Breast epithelium (tissue), 4 donors: ENCODE measurements around the gene ATP23. TPM values are rescaled to one million over a fixed set of nuclear protein-coding genes. Genes with fewer than 3 reads are reported as not detected.
A peak's percentile ranks its signal among the peaks of the same experiment; 100 is the strongest.

Experiments used
- DNase-seq, 2 donors: peaks; one replicate each; pipeline ENCODE4 v3.0.0-alpha.2; 2019; ENCODE audit warnings: low spot score in 2 of 2
- H3K27ac ChIP-seq, 2 donors: fragments of 200-600 bp; sonication (generic) in 1 of 2; one replicate each; pipeline ENCODE4 v1.5.1; 2016 to 2019; ENCODE audit warnings: mild to moderate bottlenecking in 1 of 2
- H3K27me3 ChIP-seq, 2 donors: fragments of 200-600 bp; sonication (generic) in 1 of 2; one replicate each; pipeline versions ENCODE4 v1.5.1 to v1.6.0; 2017 to 2019; ENCODE audit warnings: control low read depth in 1 of 2, mild to moderate bottlenecking in 1 of 2
- H3K36me3 ChIP-seq: fragments of 200-600 bp; one replicate; pipeline ENCODE4 v1.5.1; 2019
- H3K4me1 ChIP-seq, 2 donors: fragments of 200-600 bp; sonication (generic); one replicate each; pipeline ENCODE4 v1.5.1; 2016 to 2019; ENCODE audit warnings: control low read depth in 1 of 2
- H3K4me3 ChIP-seq, 3 donors: fragments of 200-600 bp; sonication (generic); 1 replicate in 2 of 3; 2 replicates in 1 of 3; pipeline ENCODE4 v1.5.1; 2016 to 2019; ENCODE audit warnings: mild to moderate bottlenecking in 3 of 3, moderate library complexity in 2 of 3
- H3K9me3 ChIP-seq, 2 donors: fragments of 200-600 bp; sonication (generic) in 1 of 2; one replicate each; pipeline ENCODE4 v1.5.1; 2016 to 2019; ENCODE audit warnings: control low read depth in 1 of 2
- POLR2A ChIP-seq: fragments of 450-650 bp; IDR thresholded peaks from one replicate; pipeline ENCODE4 v1.6.1; 2016; ENCODE audit warnings: antibody characterized with exemption, mild to moderate bottlenecking, moderate library complexity
- POLR2AphosphoS5 ChIP-seq, 3 donors: sonication (generic); formaldehyde crosslinking; IDR thresholded peaks; one replicate each; pipeline ENCODE4 v1.6.1; 2017; ENCODE audit warnings: antibody characterized with exemption in 3 of 3
- intact Hi-C: fragments of 100-400 bp; cut with DNase I; formaldehyde crosslinking; loops from one replicate; pipeline ENCODE4 v1.15.1; 2023; ENCODE audit warnings: low total_unique reads
- total RNA-seq, 3 donors: library from RNA; depleted of rRNA; stranded (reverse); fragments of >200 nt; gene quantifications; one replicate each; pipeline ENCODE4 v1.1.0, GENCODE V29; 2016
- TF ChIP-seq, protein P1 (sequence below), 3 donors: fragments of 450-650 bp; IDR thresholded peaks; one replicate each; pipeline ENCODE4 v1.5.1; 2016 to 2017; ENCODE audit warnings: antibody characterized with exemption in 3 of 3, mild to moderate bottlenecking in 3 of 3, moderate library complexity in 3 of 3

The ATP23 gene
- total RNA-seq, 3 donors from 2014 or later: 6.4 to 33.1 (median 13.4) TPM

DNA sequence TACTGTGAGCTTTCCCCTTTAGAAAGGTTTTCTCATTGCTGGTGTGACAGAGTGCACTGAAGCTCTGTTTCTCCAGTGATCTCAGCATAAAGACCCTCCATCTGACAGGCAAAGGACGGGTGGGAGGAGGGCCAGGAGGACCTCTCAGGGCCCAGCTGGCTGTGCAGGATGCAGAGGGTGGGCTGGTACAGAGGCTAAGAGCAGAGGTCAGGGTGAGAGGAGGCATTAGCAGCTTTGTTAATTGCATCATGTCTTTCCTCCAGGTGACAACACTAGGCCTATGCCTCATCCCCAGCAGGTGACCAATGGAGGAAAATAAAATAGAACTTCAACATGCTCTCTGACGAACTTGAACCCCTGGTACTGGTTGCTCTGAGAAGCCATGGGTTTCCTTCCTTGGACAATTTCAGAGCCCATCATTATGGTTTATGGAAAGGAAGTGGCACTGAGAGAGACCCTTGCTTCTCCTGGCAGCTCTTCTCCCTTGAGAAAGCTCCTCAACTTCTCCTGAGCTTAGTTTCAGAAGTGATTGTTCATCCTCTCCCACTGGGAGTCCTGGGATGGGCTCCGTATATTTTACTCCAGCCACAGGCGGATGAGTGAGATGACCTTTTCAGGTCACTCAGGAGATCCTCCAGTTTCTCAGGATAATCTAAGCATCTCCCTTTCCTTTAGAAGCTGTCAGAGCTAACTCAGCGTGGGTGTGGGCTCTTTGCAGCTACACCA is 45.8 kb upstream of the ATP23 start:
- Histone ChIP-seq H3K9me3 (no peaks in the 10 kb centered on the region), H3K27me3 (no peaks in the 10 kb centered on the region), H3K36me3 (no peaks in the 10 kb centered on the region), H3K4me3 (peak overlapping the region; percentile 64 to 82 (median 69)), H3K27ac (peak overlapping the region; percentile 94 to 98), H3K4me1 (peaks cover 27 to 50% of the 10 kb centered on the region in 2 donors)
- TF ChIP-seq, protein P1, sequence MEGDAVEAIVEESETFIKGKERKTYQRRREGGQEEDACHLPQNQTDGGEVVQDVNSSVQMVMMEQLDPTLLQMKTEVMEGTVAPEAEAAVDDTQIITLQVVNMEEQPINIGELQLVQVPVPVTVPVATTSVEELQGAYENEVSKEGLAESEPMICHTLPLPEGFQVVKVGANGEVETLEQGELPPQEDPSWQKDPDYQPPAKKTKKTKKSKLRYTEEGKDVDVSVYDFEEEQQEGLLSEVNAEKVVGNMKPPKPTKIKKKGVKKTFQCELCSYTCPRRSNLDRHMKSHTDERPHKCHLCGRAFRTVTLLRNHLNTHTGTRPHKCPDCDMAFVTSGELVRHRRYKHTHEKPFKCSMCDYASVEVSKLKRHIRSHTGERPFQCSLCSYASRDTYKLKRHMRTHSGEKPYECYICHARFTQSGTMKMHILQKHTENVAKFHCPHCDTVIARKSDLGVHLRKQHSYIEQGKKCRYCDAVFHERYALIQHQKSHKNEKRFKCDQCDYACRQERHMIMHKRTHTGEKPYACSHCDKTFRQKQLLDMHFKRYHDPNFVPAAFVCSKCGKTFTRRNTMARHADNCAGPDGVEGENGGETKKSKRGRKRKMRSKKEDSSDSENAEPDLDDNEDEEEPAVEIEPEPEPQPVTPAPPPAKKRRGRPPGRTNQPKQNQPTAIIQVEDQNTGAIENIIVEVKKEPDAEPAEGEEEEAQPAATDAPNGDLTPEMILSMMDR (IDR thresholded peaks at IDR 0.05): no peak
- TF ChIP-seq POLR2A: no peak
- TF ChIP-seq POLR2AphosphoS5 (IDR thresholded peaks at IDR 0.05): no peak
- DNase-seq: no peak
- intact Hi-C loops: loop anchor here (5.0 kb wide), 1 partner anchor 58 kb away; no protein-coding TSS in a partner anchor

DNA sequence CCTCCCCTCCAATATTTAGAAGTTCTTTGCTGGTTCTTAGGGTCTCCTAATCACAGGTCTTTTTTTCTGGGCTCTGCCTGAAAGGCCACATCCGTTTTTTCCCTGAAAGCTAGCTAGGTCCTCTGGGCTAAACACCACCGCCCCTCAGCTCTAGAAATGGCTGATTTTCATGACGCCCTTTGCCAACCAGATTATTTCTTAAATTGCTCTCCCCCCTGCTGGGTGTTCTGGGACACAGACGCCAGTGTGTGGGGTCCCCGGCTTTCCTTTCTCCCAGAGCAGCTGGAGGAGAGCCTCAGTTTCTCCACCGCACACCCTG is 45.3 kb upstream of the ATP23 start:
- H3K27me3 ChIP-seq: no peaks in the 10 kb centered on the region
- peak overlapping the region; percentile 64 to 82 (median 69) for H3K4me3 ChIP-seq
- peaks cover 27 to 50% of the 10 kb centered on the region in 2 donors for H3K4me1 ChIP-seq
- H3K9me3 ChIP-seq: no peaks in the 10 kb centered on the region
- DNase-seq: no peak
- no peaks in the 10 kb centered on the region for H3K36me3 ChIP-seq
- intact Hi-C loops: loop anchor here (5.0 kb wide), 1 partner anchor 59 kb away; no protein-coding TSS in a partner anchor
- TF ChIP-seq POLR2A: no peak
- TF ChIP-seq, protein P1 (IDR thresholded peaks at IDR 0.05): peak in 2 of 3 donors; percentile 8 to 15
- peak overlapping the region; percentile 94 to 98 for H3K27ac ChIP-seq

GRCh38 chr12:57896434-57897201 is 44.7 kb upstream of the ATP23 start:
- Histone ChIP-seq H3K27ac (peak overlapping the region; percentile 94 to 98), H3K4me3 (peak overlapping the region; percentile 64 to 82 (median 69)), H3K27me3 (no peaks in the 10 kb centered on the region), H3K4me1 (peaks cover 27 to 50% of the 10 kb centered on the region in 2 donors), H3K9me3 (no peaks in the 10 kb centered on the region), H3K36me3 (no peaks in the 10 kb centered on the region)
- peak; percentile 62 to 66 for DNase-seq
- TF ChIP-seq, protein P1 (IDR thresholded peaks at IDR 0.05): peak in 1 of 3 donors; percentile 19
- peak in 2 of 3 donors; percentile 61 to 62 for TF ChIP-seq POLR2AphosphoS5 (IDR thresholded peaks at IDR 0.05)
- TF ChIP-seq POLR2A: peak; percentile 72
- intact Hi-C loops: loop anchor here (5.0 kb wide), 1 partner anchor 59 kb away; no protein-coding TSS in a partner anchor

DNA sequence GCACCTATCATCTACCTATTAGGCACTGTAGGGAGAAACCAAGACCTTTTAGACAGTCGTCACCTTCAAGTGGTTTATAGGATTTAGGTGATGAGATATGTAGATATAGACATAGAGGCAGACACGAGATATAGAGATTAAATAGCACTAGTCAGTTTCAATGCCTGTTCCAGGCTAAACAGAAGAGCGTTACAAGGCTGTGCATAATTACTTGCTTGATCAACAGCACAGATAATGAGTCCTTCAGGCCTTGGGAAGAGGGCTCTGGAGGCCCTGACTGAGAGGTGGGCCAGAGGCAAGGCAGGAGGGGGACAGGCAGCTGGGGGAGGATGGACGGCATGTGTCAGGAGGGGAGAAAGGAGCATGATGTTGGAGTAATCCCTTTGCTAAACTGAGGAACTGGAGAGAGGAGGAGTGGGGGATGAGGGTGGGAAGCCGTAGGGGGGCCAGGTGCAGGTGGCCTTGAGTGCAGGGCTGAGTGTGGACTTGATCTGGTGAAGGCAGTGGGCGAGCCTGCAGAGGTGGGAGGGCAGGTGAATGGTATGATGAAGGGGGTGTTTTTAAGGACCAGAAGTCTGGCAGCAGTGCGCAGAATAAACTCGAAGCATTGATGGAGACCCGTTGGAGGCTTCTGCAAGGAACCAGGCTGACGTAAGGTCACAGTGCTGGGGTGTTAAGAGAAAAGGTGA is 43.9 kb upstream of the ATP23 start:
- no peak for DNase-seq
- TF ChIP-seq POLR2A (no peak), POLR2AphosphoS5 (IDR thresholded peaks at IDR 0.05) (no peak)
- TF ChIP-seq, protein P1 (IDR thresholded peaks at IDR 0.05): no peak
- intact Hi-C loops: loop anchor here (5.0 kb wide), 1 partner anchor 60 kb away; no protein-coding TSS in a partner anchor
- Histone ChIP-seq H3K27me3 (no peaks in the 10 kb centered on the region), H3K4me1 (peaks cover 27 to 50% of the 10 kb centered on the region in 2 donors), H3K36me3 (no peaks in the 10 kb centered on the region), H3K4me3 (peak overlapping the region; percentile 64 to 82 (median 69)), H3K9me3 (no peaks in the 10 kb centered on the region), H3K27ac (peak overlapping the region; percentile 94 to 98)
